HEK293 (cell line): ENCODE results near the gene TMED7.

ENCODE experiments used
- PATZ1 ChIP-seq: fragments of 450-650 bp; formaldehyde crosslinking; IDR thresholded peaks from 2 replicates; pipeline ENCODE4 v1.5.1; 2016; ENCODE audit warnings: missing biosample characterization, missing genetic modification characterization
- ZNF362 ChIP-seq: fragments of 450-650 bp; formaldehyde crosslinking; IDR thresholded peaks from 2 replicates; pipeline ENCODE4 v1.5.1; 2016; ENCODE audit warnings: missing biosample characterization, missing genetic modification characterization
- ZNF785 ChIP-seq: fragments of 450-650 bp; formaldehyde crosslinking; IDR thresholded peaks from 2 replicates; pipeline ENCODE4 v1.5.1; 2016; ENCODE audit warnings: missing biosample characterization, missing genetic modification characterization

GRCh38 chr5:115640274-115640673 lies 14.4 kb upstream of the TMED7 start:
- TF ChIP-seq ZNF785 (tag by site-specific recombination): no peak
- no peak for TF ChIP-seq PATZ1 (tag by site-specific recombination)
- TF ChIP-seq ZNF362 (tag by site-specific recombination): no peak
